ENCODE results near the gene MGST2. TPM values are rescaled to one million over a fixed set of nuclear protein-coding genes. Genes with fewer than 3 reads are reported as not detected.

Gene MGST2
- total RNA-seq, 1 experiment from 2014 or later: 81.8 TPM

DNA sequence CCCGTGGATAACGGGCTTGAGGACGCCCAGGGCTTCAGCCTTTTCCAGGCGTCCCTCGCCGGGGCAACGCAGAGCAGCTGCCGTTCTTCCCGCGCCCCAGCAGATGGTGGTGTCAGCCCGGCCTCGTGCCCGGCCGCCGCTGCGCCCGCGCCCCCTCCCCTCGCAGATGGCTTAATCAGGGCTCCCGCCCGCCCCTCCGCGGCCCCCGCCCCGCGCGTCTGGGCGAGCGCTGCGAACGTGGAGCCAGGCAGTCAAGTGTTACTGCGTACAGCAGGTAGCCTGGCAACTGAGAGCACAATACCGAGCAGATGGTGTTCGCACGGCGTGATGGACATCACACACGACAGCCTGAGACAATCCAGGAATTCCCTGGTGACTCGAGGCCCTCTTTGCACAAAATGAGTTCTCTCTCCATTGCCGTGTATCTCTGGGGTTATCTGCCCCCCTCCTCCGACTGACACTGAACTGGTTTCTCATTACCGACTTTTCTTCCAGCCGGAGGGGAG lies 69.3 kb downstream of the MGST2 start:
- no peaks in the 10 kb centered on the region for H3K9me2 ChIP-seq (ENCODE audit: insufficient read depth)
- H3K4me1 ChIP-seq (replicated peaks; ENCODE audit: insufficient read depth): no peaks in the 10 kb centered on the region
- ChIA-PET POLR2A (ENCODE audit: unreplicated experiment) (no interaction called here), CTCF (no interaction called here)
- H3K9me3 ChIP-seq (ENCODE audit: insufficient read depth, low read depth): no peaks in the 10 kb centered on the region
- H2AFZ ChIP-seq: no peak overlapping the region
- no peaks in the 10 kb centered on the region for H3K79me2 ChIP-seq (ENCODE audit: low read depth)
- no peaks in the 10 kb centered on the region for H4K20me1 ChIP-seq (ENCODE audit: insufficient read depth)
- TF ChIP-seq CTCF (conservative IDR thresholded peaks at IDR 0.05): no peak
- TF ChIP-seq EZH2 (IDR thresholded peaks at IDR 0.05; ENCODE audit: low read depth): no peak
- no peak overlapping the region for H3K4me2 ChIP-seq
- no peaks in the 10 kb centered on the region for H3K27me3 ChIP-seq (ENCODE audit: insufficient read depth, low read depth)
- intact Hi-C loops (cut with micrococcal nuclease; ENCODE audit: unreplicated experiment): loop anchor here (10.0 kb wide), 1 partner anchor 620 kb away; no protein-coding TSS in a partner anchor
- no peak overlapping the region for H3K4me3 ChIP-seq
- peak in 1 of 2 experiments; percentile 35 for DNase-seq
- no peaks in the 10 kb centered on the region for H3K36me3 ChIP-seq (ENCODE audit: low read depth)
- H3K27ac ChIP-seq: no peak overlapping the region
- no TSS peak for BruUV-seq (replicated peaks)
- H3F3A ChIP-seq (ENCODE audit: insufficient read depth, low read depth): no peaks in the 10 kb centered on the region

DNA sequence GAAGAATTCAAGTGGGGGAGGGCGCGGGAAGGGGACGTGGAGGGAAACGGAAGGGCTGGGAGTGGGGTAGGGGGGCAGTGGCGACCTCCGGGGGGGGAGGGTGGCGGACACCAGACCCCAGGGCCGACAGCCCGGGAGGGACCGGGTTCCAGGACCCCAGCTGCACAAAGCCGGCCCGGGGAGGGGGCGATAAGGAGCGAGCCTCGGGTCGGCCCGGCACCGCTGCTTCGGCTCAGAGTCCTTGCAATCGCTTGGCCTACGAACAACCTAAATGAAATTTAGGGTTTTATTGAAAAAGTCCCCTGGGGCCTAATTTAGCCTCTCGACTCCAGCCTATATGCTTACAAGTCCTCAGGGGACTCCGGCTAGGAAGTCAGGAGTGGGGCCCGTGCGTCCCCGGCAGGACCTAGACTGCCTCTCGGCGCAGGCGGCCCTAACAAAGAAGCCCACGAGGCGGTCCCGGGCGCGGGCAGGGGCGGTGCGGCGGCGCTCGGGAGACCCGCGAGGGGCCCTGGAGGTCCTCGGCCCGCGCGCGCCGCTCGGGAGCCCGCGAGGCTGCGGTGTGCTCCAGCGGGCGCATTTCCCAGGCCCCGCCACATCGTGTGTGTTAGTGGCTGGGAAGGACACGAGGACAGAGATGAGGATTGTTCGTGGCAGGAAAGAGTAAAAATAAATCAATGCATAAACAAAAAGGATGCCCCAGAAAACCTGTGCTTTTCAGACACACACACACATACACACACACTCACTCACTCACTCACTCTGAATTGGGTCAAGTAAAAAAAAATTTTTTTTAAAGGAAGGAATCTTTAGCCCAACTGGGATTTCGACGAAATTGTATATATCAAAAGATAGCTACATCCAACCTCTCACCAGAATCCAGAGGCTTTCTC lies 70.0 kb downstream of the MGST2 start:
- no TSS peak for BruUV-seq (replicated peaks)
- H3F3A ChIP-seq (ENCODE audit: insufficient read depth, low read depth): no peaks in the 10 kb centered on the region
- no peaks in the 10 kb centered on the region for H3K36me3 ChIP-seq (ENCODE audit: low read depth)
- H2AFZ ChIP-seq: no peak overlapping the region
- CTCF ChIA-PET: no interaction called here
- no peak for DNase-seq
- no peaks in the 10 kb centered on the region for H3K4me1 ChIP-seq (replicated peaks; ENCODE audit: insufficient read depth)
- no peaks in the 10 kb centered on the region for H4K20me1 ChIP-seq (ENCODE audit: insufficient read depth)
- H3K9me3 ChIP-seq (ENCODE audit: insufficient read depth, low read depth): no peaks in the 10 kb centered on the region
- H3K9me2 ChIP-seq (ENCODE audit: insufficient read depth): no peaks in the 10 kb centered on the region
- TF ChIP-seq CTCF (conservative IDR thresholded peaks at IDR 0.05): no peak
- TF ChIP-seq EZH2 (IDR thresholded peaks at IDR 0.05; ENCODE audit: low read depth): no peak
- no peak overlapping the region for H3K4me2 ChIP-seq
- intact Hi-C loops (cut with micrococcal nuclease; ENCODE audit: unreplicated experiment): loop anchor here (10.0 kb wide), 1 partner anchor 619 kb away; no protein-coding TSS in a partner anchor
- no peak overlapping the region for H3K4me3 ChIP-seq
- H3K79me2 ChIP-seq (ENCODE audit: low read depth): no peaks in the 10 kb centered on the region
- no peak overlapping the region for H3K27ac ChIP-seq
- H3K27me3 ChIP-seq (ENCODE audit: insufficient read depth, low read depth): no peaks in the 10 kb centered on the region
- POLR2A ChIA-PET (ENCODE audit: unreplicated experiment): interaction anchor here (0.6 kb wide), 1 partner anchor 53 kb away, joined by 4 read pairs; no protein-coding TSS in a partner anchor

DNA sequence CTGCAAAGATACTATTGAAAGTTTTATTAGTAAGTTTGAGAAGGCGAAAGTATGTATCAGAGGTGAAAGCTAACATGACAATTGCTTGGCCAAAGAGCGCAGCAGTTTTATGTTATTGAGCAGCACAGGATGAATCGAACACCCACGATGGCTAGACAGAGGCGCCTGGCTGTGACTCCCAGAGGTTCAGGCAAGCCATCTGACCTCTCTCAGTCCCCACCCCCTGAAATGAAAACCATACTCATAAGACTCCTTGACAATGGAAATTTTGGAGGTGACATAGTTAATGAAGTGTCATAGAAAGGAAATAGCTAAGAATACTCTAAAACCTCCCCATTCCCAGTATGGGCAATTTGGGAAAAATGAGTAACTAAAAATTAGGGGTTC lies 70.6 kb downstream of the MGST2 start:
- ChIA-PET POLR2A (ENCODE audit: unreplicated experiment) (interaction anchor here (0.6 kb wide), 1 partner anchor 53 kb away, joined by 4 read pairs; no protein-coding TSS in a partner anchor), CTCF (no interaction called here)
- H2AFZ ChIP-seq: no peak overlapping the region
- H3K4me2 ChIP-seq: no peak overlapping the region
- no peaks in the 10 kb centered on the region for H4K20me1 ChIP-seq (ENCODE audit: insufficient read depth)
- H3K36me3 ChIP-seq (ENCODE audit: low read depth): no peaks in the 10 kb centered on the region
- no peaks in the 10 kb centered on the region for H3F3A ChIP-seq (ENCODE audit: insufficient read depth, low read depth)
- no peak for DNase-seq
- intact Hi-C loops (cut with micrococcal nuclease; ENCODE audit: unreplicated experiment): loop anchor here (10.0 kb wide), 1 partner anchor 619 kb away; no protein-coding TSS in a partner anchor
- TF ChIP-seq CTCF (conservative IDR thresholded peaks at IDR 0.05) (no peak), EZH2 (IDR thresholded peaks at IDR 0.05; ENCODE audit: low read depth) (no peak)
- H3K4me3 ChIP-seq: no peak overlapping the region
- no peak overlapping the region for H3K27ac ChIP-seq
- no peaks in the 10 kb centered on the region for H3K4me1 ChIP-seq (replicated peaks; ENCODE audit: insufficient read depth)
- H3K9me3 ChIP-seq (ENCODE audit: insufficient read depth, low read depth): no peaks in the 10 kb centered on the region
- no TSS peak for BruUV-seq (replicated peaks)
- no peaks in the 10 kb centered on the region for H3K79me2 ChIP-seq (ENCODE audit: low read depth)
- H3K9me2 ChIP-seq (ENCODE audit: insufficient read depth): no peaks in the 10 kb centered on the region
- no peaks in the 10 kb centered on the region for H3K27me3 ChIP-seq (ENCODE audit: insufficient read depth, low read depth)
